CMK (cell line): Measurements from ENCODE around the gene GFM2.
"Not testable (repeated sequence)": the region's sequence is repeated elsewhere in the genome, so short reads cannot be mapped to it uniquely, and the experiment has no call there.

Source experiments
- DNase-seq: peaks from one replicate; pipeline ENCODE4 v3.0.0-alpha.2; 2010; ENCODE audit warnings: low read depth

The GFM2 gene, protein sequence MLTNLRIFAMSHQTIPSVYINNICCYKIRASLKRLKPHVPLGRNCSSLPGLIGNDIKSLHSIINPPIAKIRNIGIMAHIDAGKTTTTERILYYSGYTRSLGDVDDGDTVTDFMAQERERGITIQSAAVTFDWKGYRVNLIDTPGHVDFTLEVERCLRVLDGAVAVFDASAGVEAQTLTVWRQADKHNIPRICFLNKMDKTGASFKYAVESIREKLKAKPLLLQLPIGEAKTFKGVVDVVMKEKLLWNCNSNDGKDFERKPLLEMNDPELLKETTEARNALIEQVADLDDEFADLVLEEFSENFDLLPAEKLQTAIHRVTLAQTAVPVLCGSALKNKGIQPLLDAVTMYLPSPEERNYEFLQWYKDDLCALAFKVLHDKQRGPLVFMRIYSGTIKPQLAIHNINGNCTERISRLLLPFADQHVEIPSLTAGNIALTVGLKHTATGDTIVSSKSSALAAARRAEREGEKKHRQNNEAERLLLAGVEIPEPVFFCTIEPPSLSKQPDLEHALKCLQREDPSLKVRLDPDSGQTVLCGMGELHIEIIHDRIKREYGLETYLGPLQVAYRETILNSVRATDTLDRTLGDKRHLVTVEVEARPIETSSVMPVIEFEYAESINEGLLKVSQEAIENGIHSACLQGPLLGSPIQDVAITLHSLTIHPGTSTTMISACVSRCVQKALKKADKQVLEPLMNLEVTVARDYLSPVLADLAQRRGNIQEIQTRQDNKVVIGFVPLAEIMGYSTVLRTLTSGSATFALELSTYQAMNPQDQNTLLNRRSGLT

DNA sequence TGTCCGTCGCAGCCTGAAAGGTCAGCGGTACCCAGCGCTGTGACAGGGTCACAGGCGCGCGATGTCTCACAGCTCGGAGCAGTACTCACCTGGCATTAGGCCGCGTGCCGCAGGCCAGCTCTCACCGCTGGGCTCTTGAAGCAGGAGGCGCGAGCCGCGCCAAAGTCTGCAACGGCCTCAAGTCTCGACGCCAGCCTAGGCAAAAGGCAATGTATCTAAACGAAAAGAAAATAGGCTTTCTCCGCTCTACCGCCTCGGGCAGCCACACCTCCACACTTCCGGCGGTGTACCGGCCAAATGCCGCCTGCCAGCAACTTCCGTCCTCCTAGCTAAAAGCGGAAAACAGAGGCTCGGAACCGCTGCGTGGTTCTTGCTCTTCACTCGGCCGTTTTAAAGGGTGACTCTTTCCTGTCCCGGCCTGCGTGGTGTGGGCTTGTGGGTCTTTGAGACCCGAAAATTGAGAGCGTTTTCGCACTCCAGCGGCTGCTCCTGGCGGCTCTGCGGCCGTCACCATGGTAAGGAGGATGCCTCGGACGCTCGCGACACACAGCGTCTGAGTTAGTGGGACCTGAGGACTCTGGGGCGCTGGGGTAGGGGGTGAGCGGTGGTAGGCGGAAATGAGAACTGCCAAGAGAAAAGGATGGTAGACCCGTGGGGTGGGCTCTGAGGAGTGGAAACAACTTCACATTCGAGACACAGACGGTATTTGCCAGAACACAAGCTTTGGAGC is at the start of gene GFM2, which contains the start of gene NSA2:
TSS of gene GFM2 (minus strand) at position 269 of the 730 bp plus-strand sequence. CDS start 3,375 bp downstream, outside the sequence.
TSS of gene NSA2 (plus strand) at position 401 of the 730 bp plus-strand sequence. CDS start at position 513, 112 bp downstream.
- peak; percentile 65 for DNase-seq

DNA sequence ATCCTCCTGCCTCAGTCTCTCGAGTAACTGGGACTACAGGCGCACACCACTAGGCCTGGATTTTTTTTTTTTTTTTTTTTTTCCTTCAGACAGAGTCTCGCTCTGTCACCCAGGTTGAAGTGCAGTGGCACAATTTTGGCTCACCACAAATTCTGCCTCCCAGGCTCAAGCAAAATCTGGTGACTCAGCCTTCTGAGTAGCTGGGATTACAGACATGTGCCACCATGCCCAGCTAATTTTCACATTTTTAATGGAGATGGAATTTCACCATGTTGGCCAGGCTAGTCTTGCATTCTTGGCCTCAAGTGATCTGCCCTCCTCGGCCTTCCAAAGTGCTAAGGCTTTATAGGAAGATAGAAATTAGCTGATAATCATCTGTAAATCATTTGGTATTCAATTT is 44.0 kb upstream of the GFM2 start:
- DNase-seq: no peak

DNA sequence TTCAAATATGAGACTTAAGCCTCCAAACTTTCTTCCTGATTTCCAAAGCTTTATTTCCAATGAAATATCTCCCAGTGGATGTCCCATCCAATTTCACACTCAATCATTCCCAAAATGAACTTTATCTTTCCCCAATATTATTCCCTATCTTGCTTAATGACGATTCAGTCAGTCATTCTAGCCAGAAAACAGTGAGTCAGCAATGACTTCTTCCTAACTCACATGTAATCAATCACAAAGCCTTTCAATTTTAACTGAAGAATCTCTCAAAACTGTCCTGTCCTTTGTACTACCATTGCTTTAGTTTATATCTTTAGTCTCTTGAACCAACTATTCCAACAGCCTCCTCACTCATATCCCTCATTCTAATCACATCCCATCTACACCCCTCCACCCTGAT is 35.0 kb upstream of the GFM2 start:
- no peak for DNase-seq

DNA sequence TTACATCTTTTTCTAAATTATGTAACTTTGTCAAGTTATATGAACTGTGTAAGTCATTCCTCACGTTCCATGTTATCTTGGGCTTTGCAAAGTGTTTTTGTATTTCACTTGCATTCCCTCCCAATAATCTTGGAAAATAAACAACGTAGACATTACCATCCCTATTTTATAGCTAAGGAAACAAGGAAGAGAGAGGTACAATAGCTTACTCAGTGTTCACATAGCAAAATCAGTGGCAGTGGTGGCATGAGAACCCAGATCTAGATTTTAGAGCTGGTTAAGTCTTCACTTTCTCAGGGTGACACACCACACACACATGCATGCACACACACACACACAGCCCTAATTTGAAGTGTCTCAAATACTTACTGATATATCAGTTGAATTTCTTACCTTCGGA is 34.3 kb upstream of the GFM2 start:
- DNase-seq: no peak

DNA sequence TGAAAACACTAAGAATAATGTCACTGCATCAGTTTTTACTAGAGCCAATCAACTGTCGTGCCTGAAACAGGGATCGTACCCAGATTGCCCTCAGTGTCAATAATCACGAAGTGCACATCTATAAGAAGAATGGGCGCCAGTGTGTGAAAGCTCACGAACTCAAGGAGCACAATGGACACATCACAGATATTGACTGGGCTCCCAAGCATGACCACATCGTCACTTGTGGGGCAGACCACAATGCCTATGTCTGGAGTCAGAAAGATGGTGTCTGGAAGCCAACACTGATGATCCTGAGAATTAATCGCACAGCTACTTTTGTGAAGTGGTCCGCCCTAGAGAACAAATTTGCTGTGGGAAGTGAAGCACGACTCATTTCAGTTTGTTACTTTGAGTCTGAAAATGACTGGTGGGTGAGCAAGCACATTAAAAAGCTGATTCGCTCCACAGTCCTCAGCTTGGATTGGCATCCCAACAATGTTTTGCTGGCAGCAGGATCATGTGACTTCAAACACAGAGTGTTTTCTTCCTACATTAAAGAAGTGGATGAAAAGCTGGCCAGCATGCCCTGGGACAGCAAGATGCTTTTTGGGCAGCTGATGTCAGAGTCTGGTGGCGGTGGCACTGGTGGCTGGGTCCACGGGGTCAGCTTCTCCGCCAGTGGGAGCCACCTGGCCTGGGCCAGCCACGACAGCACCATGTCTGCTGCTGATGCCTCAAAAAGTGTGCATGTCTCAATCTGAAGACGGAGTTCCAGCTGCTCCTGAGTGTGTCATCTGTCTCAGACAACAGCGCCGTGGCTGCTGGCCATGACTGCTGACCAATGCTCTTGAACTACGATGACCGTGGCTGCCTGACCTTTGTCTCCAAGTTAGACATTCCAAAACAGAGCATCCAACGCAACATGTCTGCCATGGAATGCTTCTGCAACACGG is 32.3 kb upstream of the GFM2 start:
- DNase-seq: no peak

DNA sequence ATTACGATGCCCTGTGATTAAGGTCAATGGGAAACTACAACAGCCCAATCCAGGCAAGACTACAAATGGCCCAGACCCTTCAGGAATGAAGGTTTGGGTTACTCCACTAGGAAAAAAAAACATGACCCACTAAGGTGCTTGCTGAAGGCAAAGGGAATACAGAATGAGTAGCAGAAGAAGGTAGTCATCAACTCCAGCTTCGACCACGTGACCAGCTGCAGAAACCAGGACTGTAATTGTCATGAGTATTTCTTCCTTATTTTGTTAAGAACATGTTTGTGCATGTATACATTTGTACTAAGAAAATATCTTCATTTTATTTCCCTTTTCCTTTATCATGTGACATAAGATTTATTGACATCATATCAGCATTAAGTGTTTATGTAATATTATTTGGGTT is 24.8 kb upstream of the GFM2 start:
- not testable (repeated sequence) for DNase-seq

DNA sequence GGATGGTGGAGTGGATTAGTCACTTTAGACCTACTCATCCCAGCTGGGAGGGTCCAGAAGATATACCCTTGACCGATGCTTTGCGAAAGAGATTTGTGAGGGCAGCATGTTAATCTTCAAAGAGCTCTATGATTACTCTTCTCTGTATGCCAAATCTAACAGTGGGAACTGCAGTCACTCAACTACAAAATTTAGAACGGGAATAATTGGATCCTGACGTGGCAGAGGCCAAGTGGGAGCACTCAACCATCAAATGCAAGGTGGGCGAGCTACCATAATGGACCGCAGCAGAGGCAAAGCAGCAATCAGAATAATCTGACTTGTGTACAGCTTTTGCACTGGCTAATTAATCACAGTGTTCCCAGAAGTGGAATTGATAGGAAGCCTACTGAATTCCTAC is 20.5 kb upstream of the GFM2 start:
- DNase-seq: no peak

DNA sequence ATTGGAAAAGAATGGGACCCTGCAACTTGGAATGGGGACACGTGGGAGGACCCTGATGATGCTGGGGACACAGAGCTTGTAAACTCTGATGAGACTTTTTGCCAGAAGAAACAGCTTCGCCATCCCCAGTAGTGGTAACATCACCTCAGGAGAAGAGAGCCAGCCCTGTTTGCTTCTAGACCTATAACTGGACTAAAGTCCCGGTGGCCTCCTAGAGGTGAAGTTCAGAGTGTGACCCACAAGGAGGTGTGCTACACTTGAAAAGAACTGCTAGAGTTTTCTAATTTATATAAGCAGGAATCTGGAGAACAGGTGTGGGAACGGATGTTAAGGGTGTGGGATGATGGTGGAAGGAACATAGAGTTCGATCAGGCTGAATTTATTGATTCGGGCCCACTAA is 19.9 kb upstream of the GFM2 start:
- no peak for DNase-seq

DNA sequence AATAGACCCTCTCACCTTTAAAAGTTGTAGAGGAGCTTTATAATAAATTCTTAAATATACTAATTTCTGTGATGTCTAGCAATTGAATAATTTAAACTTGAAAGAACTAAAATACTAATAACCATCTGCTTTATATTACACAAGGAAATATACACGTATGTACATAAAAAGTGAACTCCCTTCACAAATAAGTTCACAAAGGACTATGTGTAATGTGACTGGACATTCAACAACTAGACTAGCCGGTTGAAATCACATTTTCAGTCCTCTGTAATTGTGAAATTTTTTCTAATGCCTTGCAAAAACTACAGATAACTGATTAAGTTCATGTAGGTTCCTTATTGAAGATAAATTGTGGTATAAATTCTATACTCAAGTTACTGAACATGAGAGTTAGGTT is 11.7 kb upstream of the GFM2 start:
- DNase-seq: no peak

DNA sequence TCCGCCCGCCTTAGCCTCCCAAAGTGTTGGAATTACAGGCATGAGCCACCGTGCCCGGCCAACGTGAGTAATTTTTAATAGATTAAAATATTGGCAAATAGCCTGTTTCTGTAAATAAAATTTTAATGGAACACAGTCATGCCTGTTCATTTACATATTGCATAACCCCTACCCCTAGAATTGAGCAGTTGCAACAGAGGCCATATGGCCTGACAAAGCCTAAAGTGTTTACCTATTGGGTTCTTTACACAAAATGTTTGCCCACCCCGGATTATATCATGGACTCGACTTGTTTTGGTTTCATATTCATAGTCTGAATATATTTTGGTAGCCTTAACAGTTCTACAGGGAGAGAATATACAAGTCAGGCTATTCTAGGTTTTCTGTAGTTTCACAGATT is 5.4 kb upstream of the GFM2 start:
- no peak for DNase-seq

DNA sequence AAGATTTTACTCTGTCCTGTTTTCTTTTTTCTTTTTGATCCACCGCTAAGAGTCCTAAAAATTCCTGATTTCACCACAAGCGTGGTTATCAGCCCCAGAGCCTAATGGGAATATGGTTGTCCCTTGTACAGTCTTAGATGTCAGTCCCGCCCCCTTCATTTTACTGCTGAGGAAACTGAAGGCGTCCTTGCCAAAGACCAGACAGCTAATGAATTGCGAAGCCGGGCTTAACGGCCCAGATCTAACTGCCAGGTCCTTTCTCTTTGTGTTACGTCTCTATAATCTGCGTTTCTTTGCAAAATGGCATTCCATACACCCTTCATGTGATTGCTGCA is 629 bp upstream of the GFM2 start:
- peak; percentile 7 for DNase-seq

DNA sequence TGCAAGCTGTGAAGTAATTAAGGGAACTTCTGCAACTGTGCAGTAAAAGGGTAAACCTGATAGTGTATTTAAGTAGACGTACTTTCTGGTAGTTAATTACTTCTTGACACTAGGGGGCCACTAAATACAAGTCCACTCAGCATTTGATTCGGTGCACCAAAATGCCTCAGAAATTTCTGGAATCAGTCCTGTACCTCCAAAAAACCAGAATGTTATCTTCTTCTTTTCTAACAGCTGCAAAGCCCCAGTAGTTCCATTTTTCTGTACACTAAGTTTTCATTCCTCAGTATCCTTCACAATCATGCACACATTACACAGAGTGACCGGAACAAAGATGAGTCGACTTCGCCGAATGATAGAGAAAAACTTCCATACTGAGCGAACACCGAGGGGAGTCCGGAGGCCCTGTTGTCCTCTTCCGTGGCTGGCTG is 484 bp downstream of the GFM2 start:
- DNase-seq: peak; percentile 20

DNA sequence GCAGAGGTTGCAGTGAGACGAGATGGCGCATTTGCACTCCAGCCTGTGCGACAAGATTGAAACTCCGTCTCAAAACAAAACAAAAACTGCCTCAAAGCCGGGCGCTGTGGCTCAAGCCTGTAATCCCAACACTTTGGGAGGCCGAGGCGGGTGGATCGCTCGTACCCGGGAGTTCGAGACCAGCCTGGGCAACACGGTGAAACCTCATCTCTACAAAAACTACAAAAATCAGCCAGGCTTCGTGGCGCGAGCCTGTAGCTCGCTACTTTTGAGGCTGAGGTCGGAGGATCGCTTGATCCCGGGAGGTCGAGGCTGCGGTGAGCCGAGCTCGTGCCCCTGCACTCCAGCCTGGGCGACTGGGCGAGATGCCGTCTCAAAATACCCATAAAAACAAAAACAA is 988 bp downstream of the GFM2 start:
- no peak for DNase-seq

DNA sequence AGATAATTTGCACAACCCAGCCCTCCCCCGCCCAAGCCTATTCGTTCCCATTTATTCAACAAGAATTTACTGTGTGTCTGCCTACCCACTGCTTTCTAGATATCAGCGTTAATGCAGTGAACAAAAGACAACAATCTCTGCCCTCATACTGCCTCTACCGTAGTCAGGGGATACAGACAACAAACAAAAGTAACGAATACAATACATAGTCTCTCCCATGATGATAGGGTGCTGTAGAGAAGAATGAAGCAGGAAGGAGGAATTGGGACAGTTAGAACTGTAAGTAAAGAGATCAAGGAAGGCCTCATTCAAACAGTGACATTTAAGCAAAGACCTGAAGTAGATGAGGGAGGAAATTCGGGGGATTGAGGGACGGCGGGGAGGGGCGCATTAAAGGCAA is 1.7 kb downstream of the GFM2 start:
- no peak for DNase-seq

DNA sequence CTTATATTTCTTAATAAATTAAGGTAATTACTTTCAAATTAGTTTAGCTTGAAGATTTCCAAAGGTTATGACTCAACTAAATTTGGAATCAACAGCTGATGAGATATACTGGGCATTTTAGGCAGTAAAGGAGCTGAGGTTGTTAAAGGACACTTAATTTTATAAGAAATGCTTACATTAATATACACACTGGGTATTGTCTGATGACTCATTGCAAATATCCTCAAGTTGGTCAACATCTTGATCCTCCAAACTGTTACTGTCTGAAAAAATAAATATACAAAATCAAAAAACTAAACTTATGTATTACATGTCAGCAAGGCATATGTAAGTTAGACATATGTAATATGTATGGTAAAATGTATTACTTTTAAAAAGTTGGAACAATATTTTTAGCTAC is 3.4 kb downstream of the GFM2 start:
- no peak for DNase-seq

DNA sequence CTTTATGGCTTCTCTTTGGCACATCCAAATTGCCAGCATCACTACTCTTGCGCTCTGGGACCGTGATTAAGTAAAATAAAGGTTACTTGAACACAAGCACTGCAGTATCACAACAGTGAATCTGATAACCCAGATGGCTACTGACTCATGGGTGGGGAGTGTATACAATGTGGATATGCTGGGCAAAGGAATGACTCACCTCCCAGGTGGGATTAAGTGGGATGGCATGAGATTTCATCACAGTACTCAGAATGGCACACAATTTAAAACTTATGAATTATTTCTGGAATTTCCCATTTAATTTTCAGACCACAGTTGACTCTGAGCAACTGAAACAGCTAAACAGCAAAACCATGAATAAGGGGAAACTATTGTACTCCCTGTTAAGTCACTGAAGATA is 4.3 kb downstream of the GFM2 start:
- DNase-seq: no peak

DNA sequence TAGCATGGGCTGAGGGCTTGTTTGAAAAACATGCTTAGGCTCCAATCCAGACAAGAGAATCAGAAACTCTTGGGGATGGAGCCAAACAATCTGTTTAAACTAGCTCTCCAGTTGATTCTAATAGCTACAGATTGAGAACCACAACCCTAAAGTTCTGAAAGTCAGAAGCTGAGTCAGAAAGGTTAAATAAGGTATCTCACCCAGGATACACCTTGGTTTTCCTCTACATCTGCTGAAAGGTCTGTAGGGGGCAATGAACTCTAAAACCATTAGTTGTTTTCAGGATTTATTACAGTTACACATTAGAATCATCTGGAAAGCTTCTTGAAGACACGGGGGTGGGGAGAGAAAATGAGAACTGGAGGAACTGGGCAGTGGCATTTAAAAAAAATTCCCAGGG is 5.7 kb downstream of the GFM2 start:
- DNase-seq: no peak

DNA sequence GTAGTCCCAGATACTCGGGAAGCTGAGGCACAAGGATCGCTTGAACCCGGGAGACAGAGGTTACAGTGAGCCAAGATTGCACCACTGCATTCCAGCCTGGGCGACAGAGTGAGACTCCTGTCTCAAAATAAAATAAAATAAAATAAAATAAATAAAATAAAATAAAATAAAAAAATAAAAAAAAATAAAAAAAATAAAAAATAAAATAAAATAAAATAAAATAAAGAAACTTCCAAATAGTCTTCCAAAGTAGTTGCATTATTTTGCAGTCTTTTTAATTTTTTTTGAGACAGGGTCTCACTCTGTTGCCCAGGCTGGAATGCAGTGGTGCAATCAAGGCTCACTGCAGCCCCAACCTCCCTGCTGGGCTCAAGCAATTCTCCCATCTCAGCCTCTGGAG is 18.2 kb downstream of the GFM2 start:
- DNase-seq: not testable (repeated sequence)

DNA sequence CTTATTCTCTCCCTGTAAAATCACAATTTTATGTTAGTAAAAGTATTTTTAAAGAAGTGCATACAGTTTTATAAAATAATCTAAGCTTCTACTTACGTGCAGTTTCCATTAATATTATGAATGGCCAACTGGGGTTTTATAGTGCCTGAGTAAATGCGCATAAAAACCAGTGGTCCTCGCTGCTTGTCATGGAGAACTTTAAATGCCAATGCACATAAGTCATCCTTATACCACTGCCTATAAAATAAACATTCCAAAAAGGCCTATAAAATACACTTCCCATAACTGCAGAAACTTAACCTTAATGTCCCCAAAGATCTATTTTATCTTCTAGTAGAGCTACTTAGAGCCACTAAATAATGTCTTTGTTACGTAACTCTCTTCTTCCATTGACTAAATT is 28.5 kb downstream of the GFM2 start:
- no peak for DNase-seq

DNA sequence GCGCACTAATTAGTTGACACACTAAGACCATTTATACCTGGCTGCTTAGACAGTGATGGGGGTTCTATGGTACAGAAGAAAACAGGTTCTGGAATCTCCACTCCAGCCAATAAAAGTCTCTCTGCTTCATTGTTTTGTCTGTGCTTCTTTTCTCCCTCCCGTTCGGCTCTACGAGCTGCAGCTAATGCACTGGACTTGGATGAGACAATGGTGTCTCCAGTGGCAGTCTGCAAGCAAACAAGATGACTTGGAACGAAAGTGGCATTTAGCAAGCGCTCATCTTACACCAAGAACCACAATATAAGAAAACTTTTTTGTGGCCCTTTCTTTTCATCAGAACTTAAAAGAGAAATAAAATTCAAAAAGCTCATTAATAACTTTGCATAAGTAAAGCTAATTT is 30.2 kb downstream of the GFM2 start:
- DNase-seq: no peak

DNA sequence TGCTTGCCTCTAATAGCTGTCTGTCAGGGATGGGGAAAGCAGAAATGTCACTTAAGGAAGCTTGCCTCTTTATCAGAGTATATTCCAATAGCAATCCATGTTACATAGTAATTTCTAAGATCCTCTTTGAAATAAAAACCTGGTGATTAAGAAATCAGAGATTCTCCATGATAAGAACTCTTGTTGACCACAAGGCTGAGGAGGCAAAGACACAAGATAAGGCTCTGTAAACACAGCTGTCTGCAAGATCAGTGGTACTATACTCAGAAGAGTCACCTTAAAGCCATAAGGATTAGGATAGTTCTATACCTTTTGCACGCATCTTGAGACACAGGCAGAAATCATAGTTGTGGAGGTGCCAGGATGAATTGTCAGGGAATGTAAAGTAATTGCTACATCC is 41.6 kb downstream of the GFM2 start:
- DNase-seq: no peak

DNA sequence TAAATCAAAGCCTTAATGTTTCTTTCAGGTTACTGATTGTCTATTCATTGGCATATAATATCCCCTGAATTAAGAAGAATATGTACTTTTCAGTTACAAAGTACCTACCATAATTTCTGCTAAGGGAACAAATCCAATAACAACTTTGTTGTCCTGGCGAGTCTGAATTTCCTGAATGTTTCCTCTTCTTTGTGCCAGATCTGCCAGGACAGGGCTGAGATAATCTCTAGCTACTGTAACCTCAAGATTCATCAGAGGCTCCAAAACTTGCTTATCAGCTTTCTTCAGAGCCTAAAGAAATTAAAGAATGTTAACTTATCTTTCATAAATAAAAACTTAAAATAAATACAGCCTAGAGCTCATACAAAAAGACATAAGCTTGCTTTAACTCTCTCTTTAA is 44.6 kb downstream of the GFM2 start:
- no peak for DNase-seq
